ENCODE measurements around the gene CRHBP.

Gene CRHBP

GRCh38 chr5:76960004-76960625 is 7.3 kb downstream of the CRHBP start:
- TF ChIP-seq CTCF (IDR thresholded peaks at IDR 0.05; ENCODE audit: low read depth, low read length): no peak
- H3K4me3 ChIP-seq (ENCODE audit: low read depth, low read length): no peak overlapping the region

GRCh38 chr5:76964060-76964459 is 11.2 kb downstream of the CRHBP start:
- TF ChIP-seq CTCF (IDR thresholded peaks at IDR 0.05; ENCODE audit: low read depth, low read length): no peak
- no peak overlapping the region for H3K4me3 ChIP-seq (ENCODE audit: low read depth, low read length)

GRCh38 chr5:76971511-76971910 is 18.7 kb downstream of the CRHBP start:
- H3K4me3 ChIP-seq (ENCODE audit: low read depth, low read length): no peak overlapping the region
- TF ChIP-seq CTCF (IDR thresholded peaks at IDR 0.05; ENCODE audit: low read depth, low read length): no peak

- no peak for TF ChIP-seq CTCF (IDR thresholded peaks at IDR 0.05; ENCODE audit: low read depth, low read length)
- H3K4me3 ChIP-seq (ENCODE audit: low read depth, low read length): no peak overlapping the region
Measured at GRCh38 chr5:76972689-76973088, 19.8 kb downstream of the CRHBP start.

GRCh38 chr5:76974785-76975184 is 21.9 kb downstream of the CRHBP start:
- TF ChIP-seq CTCF (IDR thresholded peaks at IDR 0.05; ENCODE audit: low read depth, low read length): no peak
- no peak overlapping the region for H3K4me3 ChIP-seq (ENCODE audit: low read depth, low read length)

GRCh38 chr5:76978869-76979268 is 26.0 kb downstream of the CRHBP start:
- no peak for TF ChIP-seq CTCF (IDR thresholded peaks at IDR 0.05; ENCODE audit: low read depth, low read length)
- no peak overlapping the region for H3K4me3 ChIP-seq (ENCODE audit: low read depth, low read length)

GRCh38 chr5:76980518-76981144 is 27.8 kb downstream of the CRHBP start:
- TF ChIP-seq CTCF (IDR thresholded peaks at IDR 0.05; ENCODE audit: low read depth, low read length): no peak
- H3K4me3 ChIP-seq (ENCODE audit: low read depth, low read length): no peak overlapping the region

Measured in WI38 (cell line).